HG02623 (cell line): Measurements from ENCODE around the gene SLX9.
"Not testable (repeated sequence)": the region's sequence is repeated elsewhere in the genome, so short reads cannot be mapped to it uniquely, and the experiment has no call there.

Experiments used
- ATAC-seq: cut with Tn5 transposase; IDR thresholded peaks from one replicate; pipeline ENCODE4 v1.9.1; 2021; ENCODE audit warnings: moderate library complexity; ENCODE audit not compliant: unreplicated experiment

The SLX9 gene

DNA sequence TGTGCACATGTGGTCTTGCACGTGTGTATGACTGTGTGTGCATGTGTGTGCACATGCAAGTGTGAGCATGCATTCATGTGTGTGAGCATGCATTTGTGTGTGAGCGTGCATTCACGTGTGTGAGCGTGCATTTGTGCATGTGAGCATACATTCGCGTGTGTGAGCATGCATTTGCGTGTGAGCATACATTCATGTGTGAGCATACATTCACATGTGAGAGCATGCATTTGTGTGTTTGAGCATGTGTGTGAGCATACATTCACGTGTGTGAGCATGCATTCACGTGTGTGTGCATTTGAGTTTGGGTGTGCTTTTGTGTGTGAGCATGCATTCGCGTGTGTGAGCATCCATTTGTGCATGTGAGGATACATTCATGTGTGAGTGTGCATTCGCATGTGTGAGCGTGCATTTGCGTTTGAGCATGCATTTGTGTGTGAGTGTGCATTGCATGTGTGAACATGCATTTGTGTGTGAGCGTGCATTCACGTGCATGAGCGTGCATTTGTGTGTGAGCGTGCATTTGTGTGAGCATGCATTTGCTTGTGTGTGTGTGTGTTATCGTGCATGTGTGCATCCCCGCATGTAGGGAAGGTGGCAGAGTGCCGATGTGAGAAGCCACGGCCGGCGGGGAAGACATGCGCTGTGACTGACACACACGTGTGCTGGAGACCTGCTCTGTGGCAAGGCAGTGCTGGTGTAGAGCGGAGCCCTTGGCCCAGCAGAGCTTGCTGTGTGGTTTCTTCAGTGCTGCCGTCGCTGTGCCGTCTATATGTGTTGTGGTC, 37.4 kb upstream of the SLX9 start:
- no peak for ATAC-seq

DNA sequence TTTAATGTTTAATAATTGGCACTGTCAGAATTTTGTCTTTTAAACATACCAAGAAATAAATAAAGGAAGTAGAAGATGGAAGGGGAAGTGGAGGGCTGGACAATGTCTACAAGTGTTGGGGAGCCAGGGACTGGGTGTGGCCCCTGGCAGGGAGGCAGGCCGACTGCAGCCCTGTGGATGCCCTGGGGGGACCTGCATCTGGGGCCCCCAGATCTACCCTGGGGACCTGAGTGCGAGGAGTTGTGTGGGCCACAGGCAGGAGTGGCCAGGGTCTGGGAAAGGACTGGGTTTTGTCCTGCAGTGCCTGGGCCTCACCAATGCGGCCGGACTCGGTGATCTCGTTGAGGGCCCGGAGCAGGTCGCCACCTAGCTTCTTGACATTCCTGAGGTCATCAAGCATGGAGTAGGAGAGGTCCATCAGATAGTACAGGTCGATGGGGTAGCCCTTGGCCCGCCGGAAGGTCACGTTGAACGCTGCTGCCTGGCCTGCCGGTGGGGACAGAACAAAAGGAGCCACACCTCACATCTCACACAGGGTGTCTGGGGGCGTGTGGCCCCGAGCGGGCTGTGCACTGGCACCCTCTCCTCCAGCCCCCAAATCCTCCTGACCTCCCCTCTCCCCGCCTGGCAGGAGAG, 36.7 kb upstream of the SLX9 start:
- ATAC-seq, result no peak

DNA sequence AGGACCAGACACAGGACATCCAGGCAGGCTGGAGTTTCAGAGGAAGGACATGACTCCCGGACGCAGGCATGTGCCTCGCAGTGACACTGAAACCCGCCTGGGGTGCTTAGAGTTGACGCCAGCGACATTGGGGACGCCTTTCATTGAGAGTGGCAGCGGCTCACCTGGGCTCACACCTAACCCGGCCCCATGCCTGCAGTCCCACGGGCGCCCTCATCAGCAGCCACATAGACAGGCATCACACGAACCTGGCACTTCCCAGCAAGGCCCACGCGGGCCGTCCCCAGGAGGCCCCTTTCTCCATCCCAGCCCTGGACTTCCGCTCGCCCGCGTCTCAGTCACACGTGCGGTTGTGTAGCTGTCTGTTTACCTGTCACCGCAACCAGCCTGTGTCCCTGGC, 36.1 kb upstream of the SLX9 start:
- no peak for ATAC-seq

DNA sequence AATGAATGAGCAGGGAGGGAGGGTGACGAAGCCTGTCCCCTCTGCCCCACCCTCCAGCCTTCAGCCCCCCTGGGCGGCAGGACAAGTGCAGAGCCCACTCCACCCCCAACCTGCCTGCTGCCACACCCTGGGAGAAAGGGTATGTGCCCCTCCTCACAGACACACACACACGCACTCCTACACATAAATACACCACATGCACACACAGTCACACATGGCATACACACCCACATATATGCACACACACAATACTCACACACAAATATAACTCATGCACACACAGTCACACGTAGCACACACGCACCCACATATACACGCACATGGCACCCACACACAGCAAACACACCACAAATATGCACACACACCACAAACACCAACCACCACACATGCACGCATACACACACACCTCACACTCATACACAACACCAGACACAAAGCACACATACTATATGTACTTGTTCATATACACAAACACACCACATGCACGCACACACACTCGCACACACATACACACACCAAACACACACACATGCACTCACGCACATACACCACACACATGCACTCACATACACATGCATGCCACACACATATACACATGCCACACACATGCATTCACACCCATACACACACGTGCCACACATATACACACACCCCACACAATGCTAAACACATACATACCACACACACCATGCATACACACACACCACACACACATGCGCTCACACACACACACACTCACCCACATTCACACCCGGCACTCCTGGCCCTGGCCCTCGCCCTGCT, 35.5 kb upstream of the SLX9 start:
- no peak for ATAC-seq

DNA sequence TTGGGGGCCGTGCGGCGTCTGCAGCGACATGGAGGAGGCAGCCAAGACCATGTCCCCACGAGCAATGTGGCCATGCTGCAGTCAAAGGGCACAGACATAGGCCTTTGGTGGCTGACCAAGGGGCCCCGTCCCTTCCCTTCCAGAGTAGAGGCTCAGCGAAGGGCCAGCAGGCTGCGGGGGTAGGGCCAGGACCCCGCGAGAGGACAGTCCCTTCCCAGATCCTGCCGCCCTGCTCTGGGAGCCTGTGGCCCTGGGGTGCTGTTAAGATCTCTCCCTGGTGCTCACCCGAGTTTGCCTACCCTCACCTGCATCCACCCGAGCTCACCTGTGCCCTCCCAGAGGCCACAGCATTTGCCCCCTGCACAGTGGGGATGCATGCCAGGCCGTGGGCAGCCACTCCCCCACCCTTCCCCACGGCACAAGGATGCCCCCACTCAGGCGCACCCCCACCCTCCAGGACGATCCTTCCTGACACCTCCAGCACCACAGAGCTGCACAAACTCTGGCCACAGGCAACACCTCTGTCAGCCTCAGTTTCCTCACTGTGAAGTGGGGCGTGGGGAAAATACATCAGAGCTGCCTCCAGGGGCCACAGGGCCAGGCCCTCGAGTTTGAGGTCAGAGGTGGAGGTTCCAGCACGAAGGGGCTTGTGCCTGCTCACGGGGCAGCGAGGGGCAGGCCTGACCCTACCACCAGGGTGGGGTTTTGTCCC, 34.7 kb upstream of the SLX9 start:
- no peak for ATAC-seq

DNA sequence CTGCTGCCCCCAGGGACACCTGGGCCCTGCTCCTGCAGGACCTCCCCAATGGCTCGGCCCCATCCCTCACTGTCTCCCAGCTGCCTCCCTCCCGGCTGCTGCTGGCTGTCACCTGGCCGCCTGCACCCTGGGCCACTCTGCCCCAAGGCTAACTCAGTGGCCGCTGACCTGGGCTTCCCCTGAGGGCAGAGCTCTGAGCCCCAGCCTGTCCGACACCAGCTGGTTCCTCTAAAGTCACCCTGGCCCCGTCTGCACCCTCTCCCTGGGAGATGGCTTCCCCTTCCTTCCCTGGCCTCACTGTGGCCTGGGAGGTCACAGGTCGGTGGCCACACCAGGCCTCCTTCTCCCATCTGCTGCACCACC, 34.1 kb upstream of the SLX9 start:
- no peak for ATAC-seq

DNA sequence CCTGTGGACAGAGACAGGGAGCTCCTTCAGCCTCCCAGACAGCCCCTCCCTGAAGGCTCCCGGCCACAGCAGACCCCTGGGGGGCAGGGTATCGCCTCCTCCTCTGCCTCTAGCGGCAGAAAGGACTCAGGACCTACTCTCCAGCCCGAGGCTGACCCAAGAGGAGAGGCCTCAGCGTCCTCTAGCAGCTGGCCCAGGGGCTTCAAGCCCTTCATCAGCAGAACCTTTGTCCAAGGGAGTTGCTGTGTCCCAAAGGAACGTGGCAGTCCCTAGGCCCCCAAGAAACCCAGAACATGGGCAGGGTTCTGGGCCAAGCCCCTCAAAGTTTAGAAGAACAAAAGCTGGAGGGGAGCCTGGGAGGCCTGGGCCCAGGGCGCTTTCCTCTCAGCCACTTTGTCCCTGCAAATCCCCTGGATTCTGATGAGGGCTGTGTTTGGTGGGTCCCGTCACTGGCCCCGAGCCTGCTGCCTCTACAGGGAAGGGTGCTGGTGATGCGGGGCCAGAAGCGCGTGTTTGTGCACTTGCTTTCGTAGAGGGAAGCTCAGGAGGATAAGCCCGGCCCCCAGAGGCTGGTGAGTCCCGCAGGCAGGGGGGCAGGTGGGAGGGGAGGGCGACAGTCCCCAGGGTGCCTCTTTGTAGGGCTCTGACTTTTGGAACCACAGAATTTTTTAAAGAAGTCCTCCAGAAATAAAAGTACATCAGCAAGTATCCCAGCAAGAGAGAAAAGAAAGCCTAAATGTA, 32.4 kb upstream of the SLX9 start:
- ATAC-seq, result no peak

DNA sequence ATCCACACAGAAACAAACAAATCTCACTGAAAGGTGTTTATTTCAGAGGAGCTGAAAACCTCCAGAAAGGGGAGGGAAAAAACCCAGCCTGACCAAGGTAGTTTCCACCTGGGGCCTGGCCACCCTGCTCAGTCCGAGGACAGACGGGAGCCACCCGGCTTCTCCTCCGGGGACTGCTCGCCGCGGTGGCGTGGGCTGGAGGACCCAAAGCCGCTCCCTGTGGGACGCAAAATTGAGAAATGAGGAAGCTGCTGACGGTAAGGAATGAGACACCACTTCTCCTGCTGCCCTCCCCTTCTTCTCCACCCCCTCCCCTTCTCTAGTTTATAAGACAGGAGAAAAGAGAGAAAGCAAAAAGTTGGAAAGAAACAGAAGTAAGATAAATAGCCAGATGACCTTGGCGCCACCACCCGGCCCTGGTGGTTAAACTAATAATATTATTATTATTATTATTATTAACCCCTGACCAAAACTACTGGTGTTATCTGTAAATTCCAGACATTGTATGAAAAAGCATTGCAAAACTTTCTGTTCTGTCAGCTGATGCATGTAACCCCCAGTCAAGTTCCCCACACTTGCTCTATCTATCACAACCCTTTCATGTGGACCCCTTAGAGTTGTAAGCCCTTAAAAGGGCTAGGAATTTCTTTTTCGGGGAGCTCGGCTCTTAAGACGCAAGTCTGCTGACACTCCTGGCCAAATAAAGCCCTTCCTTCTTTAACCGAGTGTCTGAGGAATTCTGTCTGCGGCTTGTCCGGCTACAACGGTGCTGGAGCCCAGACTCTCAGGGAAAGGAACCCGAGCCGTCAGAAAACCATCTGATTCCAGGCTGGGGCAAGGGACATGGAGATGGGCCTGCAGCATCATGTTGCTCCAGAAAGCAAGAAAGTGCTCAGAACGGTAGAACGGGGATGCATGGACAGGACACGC, 31.6 kb upstream of the SLX9 start:
- no peak for ATAC-seq

DNA sequence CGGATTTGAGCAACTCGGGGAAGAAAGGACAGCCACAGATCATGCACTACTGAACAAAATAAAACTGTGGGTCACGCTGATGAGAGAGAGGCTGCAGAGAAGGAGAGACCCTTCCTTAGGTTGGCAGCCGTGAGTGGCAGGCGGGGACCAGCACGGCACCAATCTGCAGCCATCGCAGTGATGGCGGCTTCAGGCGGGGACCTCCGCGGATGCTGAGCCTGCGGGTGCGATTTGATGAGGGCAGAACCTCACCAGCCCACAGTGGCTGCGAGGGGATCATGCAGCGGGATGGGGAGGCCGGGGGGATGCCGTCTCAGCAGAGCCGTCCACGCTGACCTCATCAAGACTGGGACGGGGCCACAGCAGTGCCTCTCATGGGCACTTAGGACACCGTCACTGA, 30.9 kb upstream of the SLX9 start:
- ATAC-seq, result no peak

DNA sequence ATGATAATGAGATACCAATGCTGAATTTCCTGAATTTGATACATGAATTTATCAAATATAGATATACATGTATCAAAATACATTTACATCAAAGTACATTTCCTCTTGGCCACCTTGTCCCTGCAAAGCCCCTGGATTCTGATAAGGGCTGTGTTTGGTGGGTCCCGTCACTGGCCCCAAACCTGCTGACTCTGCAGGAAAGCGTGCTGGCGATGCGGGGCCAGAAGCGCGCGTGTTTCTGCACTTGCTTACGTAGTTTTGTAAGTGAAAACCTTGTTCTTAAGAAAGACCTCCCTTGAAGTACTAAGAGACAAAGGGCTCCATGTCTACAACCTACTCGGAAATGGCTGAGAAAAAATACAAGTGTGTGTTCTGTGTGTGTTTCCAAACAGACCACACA, 30.1 kb upstream of the SLX9 start:
- no peak for ATAC-seq

DNA sequence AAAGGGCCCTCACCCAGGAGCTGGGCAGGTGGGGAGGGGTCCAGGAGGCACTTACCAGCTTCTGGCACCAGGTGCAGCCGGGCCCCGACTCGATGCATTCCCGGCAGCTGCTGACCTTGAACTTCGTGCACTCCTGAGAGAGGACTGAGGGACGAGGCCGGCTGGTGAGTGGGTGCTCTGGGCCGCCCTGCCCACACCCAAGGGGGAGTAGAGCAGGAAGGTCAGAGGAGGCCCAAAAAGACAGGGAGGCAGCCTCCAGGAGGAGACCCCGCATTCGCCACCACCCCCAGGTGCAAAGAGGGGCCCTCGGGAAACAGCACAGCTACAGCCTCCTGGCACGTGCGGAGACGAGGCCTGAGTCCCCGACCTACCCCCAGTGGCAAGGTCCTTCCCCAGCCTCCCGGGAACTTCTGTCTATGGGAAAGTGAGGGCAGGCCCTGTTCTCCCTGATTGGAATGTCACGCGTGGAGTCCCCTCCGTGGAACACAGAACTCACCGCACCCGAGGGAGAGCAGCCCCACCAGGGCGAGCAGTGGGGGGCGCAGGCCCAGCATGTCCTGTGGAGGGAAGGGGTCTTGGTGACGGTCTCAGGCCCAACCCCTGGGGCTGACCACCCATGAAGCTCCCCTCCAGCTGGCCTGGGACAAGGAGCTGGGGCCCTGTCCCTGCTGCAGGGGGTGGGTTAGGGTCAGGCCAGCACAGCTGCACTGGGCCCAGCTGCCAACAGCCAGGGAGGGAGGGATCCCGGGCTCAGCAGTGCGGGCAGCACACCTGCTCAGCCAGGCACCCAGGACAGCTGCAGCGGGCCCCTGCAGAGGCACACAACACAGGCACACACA, 29.4 kb upstream of the SLX9 start:
- no peak for ATAC-seq

DNA sequence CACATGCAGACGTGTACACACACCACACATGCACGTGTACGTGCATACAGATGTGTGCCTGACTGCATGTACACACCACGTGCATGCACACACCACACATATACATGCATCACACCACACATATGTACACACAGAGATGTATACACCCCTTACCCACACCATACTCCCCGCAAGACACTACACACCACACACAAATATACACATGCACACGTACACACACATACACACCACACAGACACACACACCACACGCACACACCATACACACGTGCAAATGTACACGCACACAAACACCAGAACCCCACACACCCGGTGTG, 28.8 kb upstream of the SLX9 start:
- no peak for ATAC-seq

DNA sequence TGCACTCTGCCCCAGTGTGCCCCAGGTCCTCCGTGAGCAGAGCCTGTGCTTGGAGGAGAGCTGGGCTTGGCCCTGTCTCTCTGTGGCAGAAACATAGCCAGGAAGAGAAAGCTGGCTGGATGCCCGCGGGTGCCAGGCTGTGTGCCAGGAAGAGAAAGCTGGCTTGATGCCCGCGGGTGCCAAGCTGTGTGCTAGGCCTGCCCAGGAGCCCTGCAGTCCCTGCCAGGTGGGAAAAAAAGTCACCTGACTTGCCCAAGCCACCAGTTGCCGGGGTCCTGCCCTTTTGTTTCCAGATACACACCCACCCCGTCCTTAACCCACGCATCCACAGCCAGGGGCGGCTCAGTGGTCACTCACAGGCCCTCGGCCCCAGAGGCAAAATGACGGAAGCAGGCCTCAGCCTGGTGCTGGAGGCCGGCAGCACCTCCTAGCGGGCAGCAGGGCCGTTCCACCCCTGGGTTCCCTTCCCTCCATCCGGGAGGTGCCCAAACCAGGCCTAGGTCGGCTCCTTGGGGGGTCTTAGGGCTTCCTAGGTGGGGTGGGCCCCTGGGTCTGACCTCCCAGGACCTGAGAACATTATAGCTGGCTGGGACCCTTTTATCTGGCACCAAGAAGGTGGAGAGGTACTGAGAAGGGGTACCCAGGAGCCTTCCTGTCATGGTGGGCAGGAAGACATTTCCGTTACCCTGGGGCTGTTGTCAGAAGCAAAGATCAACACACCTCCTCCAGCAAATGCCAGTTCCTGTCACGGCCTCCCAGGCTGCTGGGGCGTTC, 28.3 kb upstream of the SLX9 start:
- no peak for ATAC-seq

DNA sequence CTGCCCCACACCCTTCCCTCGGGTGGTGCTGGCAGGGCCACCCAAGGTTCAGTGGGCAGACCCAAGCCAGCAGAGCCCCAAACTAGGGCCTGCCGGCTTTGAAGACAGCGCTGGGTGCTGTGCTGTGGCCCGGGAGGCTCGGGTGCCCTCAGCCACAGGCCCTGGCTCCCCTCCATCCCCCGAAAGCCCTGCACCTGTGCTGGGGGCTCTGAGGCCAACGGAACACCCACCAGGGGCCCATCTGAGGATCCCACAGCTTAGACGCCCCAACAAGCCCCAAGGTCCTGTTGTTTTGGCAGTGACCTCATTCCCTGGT, 27.7 kb upstream of the SLX9 start:
- no peak for ATAC-seq

DNA sequence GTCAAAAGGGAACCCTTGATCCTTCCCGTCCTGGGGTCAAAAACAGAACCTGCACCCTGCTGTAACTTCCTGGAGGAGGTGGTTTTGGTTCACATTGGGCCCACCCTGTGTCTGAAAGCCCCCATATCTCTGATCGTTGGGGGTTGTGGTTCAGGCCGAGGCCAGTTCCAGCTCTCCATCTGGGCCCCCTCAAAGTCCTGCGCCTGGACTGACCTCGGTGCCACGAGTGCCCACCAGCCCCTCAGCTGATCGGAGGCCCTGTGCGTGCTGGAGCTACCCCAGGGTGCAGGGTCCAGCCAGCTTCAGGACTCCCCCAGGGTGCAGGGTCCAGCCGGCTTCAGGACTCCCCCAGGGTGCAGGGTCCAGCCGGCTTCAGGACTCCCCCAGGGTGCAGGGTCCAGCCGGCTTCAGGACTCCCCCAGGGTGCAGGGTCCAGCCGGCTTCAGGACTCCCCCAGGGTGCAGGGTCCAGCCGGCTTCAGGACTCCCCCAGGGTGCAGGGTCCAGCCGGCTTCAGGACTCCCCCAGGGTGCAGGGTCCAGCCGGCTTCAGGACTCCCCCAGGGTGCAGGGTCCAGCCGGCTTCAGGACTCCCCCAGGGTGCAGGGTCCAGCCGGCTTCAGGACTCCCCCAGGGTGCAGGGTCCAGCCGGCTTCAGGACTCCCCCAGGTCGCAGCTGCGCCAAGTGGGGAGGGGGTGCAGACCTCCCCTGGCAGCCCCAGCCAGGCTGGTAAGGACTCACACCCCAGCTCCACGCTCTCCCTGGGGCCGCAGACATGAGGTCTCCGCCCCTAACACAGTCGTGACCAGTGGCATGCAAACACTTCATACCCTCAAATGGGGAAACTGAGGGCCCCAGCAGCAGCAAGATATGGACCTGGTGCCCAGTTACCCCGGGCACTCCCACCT, 27.1 kb upstream of the SLX9 start:
- ATAC-seq, result not testable (repeated sequence)

DNA sequence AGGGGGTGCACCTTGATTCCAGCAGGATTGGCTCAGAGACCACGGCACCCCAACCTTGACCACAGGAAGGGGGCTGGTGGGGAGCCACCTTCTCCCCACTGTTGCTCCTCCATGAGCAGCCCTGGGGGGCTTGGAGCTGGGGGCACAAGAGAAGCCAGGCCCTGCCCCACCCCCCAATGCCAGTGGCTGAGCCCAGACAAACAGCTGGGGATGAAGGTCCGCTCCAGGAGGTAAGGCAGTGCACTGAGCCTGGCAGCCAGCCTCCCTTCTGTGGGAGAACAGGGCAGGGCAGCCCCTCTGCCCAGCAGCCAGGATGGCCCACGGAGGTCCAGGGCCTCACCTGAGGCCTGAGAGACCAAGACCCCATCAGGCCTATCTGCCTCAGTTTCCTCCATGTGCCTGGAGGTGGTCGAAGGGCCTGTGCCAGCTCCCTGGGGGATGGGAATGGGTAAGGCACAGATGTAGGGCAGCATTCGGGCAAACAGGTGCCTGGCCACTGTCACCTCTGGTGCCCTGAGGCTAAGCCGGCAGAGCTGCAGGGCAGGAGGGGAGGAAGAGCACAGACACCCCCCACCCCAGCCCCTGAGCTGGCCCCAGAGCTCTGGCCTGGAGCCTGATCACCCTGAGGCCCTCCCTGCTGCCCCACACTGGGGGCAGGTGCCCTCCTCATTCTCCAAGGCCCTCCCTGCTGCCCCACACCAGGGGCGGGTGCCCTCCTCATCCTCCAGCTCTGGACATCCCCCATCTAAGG, 26.2 kb upstream of the SLX9 start:
- no peak for ATAC-seq
